Mesothelial cell of epicardium (in vitro differentiated cells): ENCODE results near the gene FZD2. TPM values are rescaled to one million over a fixed set of nuclear protein-coding genes. Genes with fewer than 3 reads are reported as not detected.
"Not testable (repeated sequence)": the region's sequence is repeated elsewhere in the genome, so short reads cannot be mapped to it uniquely, and the experiment has no call there.

Experiments used
- DNase-seq, 2 experiments: peaks; one replicate each; pipeline ENCODE4 v3.0.0; 2021; ENCODE audit warnings: low spot score in 2 of 2; ENCODE audit not compliant: unreplicated experiment in 2 of 2
- H3K27ac Mint-ChIP-seq: 2 replicates; pipeline ENCODE4 v1.8.0; 2021; ENCODE audit warnings: mixed read lengths
- H3K27me3 Mint-ChIP-seq: 2 replicates; pipeline ENCODE4 v1.8.0; 2021; ENCODE audit warnings: low read depth, mixed read lengths
- H3K36me3 Mint-ChIP-seq: 2 replicates; pipeline ENCODE4 v1.8.0; 2021; ENCODE audit warnings: mixed read lengths
- H3K4me1 Mint-ChIP-seq: 2 replicates; pipeline ENCODE4 v1.8.0; 2021; ENCODE audit warnings: mixed read lengths
- H3K4me3 Mint-ChIP-seq: 2 replicates; pipeline ENCODE4 v1.8.0; 2021; ENCODE audit warnings: mild to moderate bottlenecking, moderate library complexity, mixed read lengths
- H3K9me3 Mint-ChIP-seq: 2 replicates; pipeline ENCODE4 v1.8.0; 2021; ENCODE audit warnings: mixed read lengths
- CTCF ChIP-seq: fragments of 200-600 bp; sonication (generic); IDR thresholded peaks from one replicate; pipeline ENCODE4 v1.5.0; 2021; ENCODE audit warnings: antibody characterized with exemption; ENCODE audit not compliant: unreplicated experiment
- total RNA-seq: library from RNA; stranded (reverse); gene quantifications from 3 replicates; pipeline ENCODE4 v1.2.1, GENCODE V29; 2021

FZD2 gene
- total RNA-seq, 1 donor from 2014 or later, result 88.3 TPM

GRCh38 chr17:44536090-44536953, 21.0 kb upstream of the FZD2 start:
- peak overlapping the region; percentile 91 for H3K27ac Mint-ChIP-seq
- H3K27me3 Mint-ChIP-seq, result no peaks in the 10 kb centered on the region
- H3K4me3 Mint-ChIP-seq, result no peak overlapping the region
- TF ChIP-seq CTCF, result no peak
- DNase-seq, result no peak
- no peaks in the 10 kb centered on the region for H3K36me3 Mint-ChIP-seq
- H3K4me1 Mint-ChIP-seq, result peaks cover 43% of the 10 kb centered on the region
- peaks cover 3% of the 10 kb centered on the region for H3K9me3 Mint-ChIP-seq

GRCh38 chr17:44537922-44538321, 19.4 kb upstream of the FZD2 start:
- DNase-seq, H3K27me3 Mint-ChIP-seq, H3K27ac Mint-ChIP-seq, H3K36me3 Mint-ChIP-seq, H3K4me3 Mint-ChIP-seq, H3K9me3 Mint-ChIP-seq: not testable (repeated sequence)
- H3K4me1 Mint-ChIP-seq, result peaks cover 58% of the 10 kb centered on the region

- peak in 1 of 2 experiments; percentile 43 for DNase-seq
- no peaks in the 10 kb centered on the region for H3K27me3 Mint-ChIP-seq
- no peak for TF ChIP-seq CTCF
- no peaks in the 10 kb centered on the region for H3K36me3 Mint-ChIP-seq
- H3K27ac Mint-ChIP-seq, result peak overlapping the region; percentile 64
- peaks cover 68% of the 10 kb centered on the region for H3K4me1 Mint-ChIP-seq
- H3K9me3 Mint-ChIP-seq, result peaks cover 3% of the 10 kb centered on the region
- no peak overlapping the region for H3K4me3 Mint-ChIP-seq
Measured at GRCh38 chr17:44539673-44540072, 17.6 kb upstream of the FZD2 start.

- no peaks in the 10 kb centered on the region for H3K27me3 Mint-ChIP-seq
- H3K9me3 Mint-ChIP-seq, result peaks cover 3% of the 10 kb centered on the region
- TF ChIP-seq CTCF, result no peak
- H3K4me1 Mint-ChIP-seq, result peaks cover 76% of the 10 kb centered on the region
- no peak overlapping the region for H3K27ac Mint-ChIP-seq
- DNase-seq, result no peak
- no peak overlapping the region for H3K4me3 Mint-ChIP-seq
- no peaks in the 10 kb centered on the region for H3K36me3 Mint-ChIP-seq
Measured at GRCh38 chr17:44540246-44541084, 16.8 kb upstream of the FZD2 start.

- peaks cover 73% of the 10 kb centered on the region for H3K4me1 Mint-ChIP-seq
- no peaks in the 10 kb centered on the region for H3K27me3 Mint-ChIP-seq
- H3K9me3 Mint-ChIP-seq, result peaks cover 3% of the 10 kb centered on the region
- no peak overlapping the region for H3K4me3 Mint-ChIP-seq
- no peaks in the 10 kb centered on the region for H3K36me3 Mint-ChIP-seq
- no peak for DNase-seq
- no peak for TF ChIP-seq CTCF
- peak overlapping the region; percentile 100 for H3K27ac Mint-ChIP-seq
Measured at GRCh38 chr17:44541884-44542581, 15.3 kb upstream of the FZD2 start.
